Measurements from ENCODE around the gene GFRAL. TPM values are rescaled to one million over a fixed set of nuclear protein-coding genes. Genes with fewer than 3 reads are reported as not detected.
"Not testable (repeated sequence)": the region's sequence is repeated elsewhere in the genome, so short reads cannot be mapped to it uniquely, and the experiment has no call there.

GFRAL gene
- total RNA-seq, 1 donor: not detected

DNA sequence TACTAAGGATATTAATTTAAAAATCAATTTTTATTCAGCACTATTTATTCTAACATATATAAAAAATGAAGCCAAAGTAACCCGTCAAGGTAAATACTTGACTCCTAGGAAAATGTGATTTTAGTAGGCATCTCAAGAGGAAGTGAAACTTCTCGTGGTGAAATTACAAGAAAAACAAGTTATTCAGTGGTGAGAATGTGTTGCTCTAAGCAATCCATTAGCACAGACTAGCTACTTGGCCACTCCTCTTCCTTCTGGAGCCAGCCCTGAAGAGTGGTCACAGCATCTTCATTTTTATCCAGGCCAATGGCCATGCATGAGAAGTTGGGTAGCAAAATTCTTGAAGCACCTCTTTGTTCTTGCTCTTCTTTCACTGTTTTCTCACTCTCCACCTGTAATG, 40.4 kb upstream of the GFRAL start:
- TF ChIP-seq CTCF (IDR thresholded peaks at IDR 0.05; ENCODE audit: extremely low read depth, low read depth, low read length): no peak
- Histone ChIP-seq H3K9me3 (ENCODE audit: low read depth, low read length) (no peaks in the 10 kb centered on the region), H3K27ac (ENCODE audit: low read depth, low read length) (no peak overlapping the region), H4K20me1 (ENCODE audit: insufficient read depth, low read length) (no peaks in the 10 kb centered on the region), H3K79me2 (ENCODE audit: insufficient read depth, low read length) (no peaks in the 10 kb centered on the region), H3K4me3 (ENCODE audit: insufficient read depth, low read length) (no peak overlapping the region), H3K27me3 (ENCODE audit: insufficient read depth, low read length) (no peaks in the 10 kb centered on the region), H3K36me3 (ENCODE audit: insufficient read depth, low read length) (no peaks in the 10 kb centered on the region), H3K4me1 (ENCODE audit: insufficient read depth, low read length) (no peaks in the 10 kb centered on the region), H3K4me2 (ENCODE audit: insufficient read depth, low read length) (no peak overlapping the region), H2AFZ (ENCODE audit: low read length) (no peak overlapping the region)
- DNase-seq (ENCODE audit: insufficient read length, low spot score, missing footprints): no peak

GRCh38 chr6:55290736-55291135, 36.5 kb upstream of the GFRAL start:
- H3K79me2 ChIP-seq (ENCODE audit: insufficient read depth, low read length): no peaks in the 10 kb centered on the region
- no peaks in the 10 kb centered on the region for H3K36me3 ChIP-seq (ENCODE audit: insufficient read depth, low read length)
- H3K4me2 ChIP-seq (ENCODE audit: insufficient read depth, low read length): no peak overlapping the region
- DNase-seq (ENCODE audit: insufficient read length, low spot score, missing footprints): no peak
- TF ChIP-seq CTCF (IDR thresholded peaks at IDR 0.05; ENCODE audit: extremely low read depth, low read depth, low read length): no peak
- no peak overlapping the region for H2AFZ ChIP-seq (ENCODE audit: low read length)
- no peak overlapping the region for H3K4me3 ChIP-seq (ENCODE audit: insufficient read depth, low read length)
- H3K4me1 ChIP-seq (ENCODE audit: insufficient read depth, low read length): no peaks in the 10 kb centered on the region
- no peaks in the 10 kb centered on the region for H3K9me3 ChIP-seq (ENCODE audit: low read depth, low read length)
- H3K27ac ChIP-seq (ENCODE audit: low read depth, low read length): no peak overlapping the region
- H4K20me1 ChIP-seq (ENCODE audit: insufficient read depth, low read length): no peaks in the 10 kb centered on the region
- H3K27me3 ChIP-seq (ENCODE audit: insufficient read depth, low read length): no peaks in the 10 kb centered on the region

- DNase-seq (ENCODE audit: insufficient read length, low spot score, missing footprints): no peak
- peak; percentile 47 for TF ChIP-seq CTCF (IDR thresholded peaks at IDR 0.05; ENCODE audit: extremely low read depth, low read depth, low read length)
Measured at GRCh38 chr6:55293116-55293515, 34.2 kb upstream of the GFRAL start.

GRCh38 chr6:55297214-55297613, 30.1 kb upstream of the GFRAL start:
- not testable (repeated sequence) for H3K79me2 ChIP-seq (ENCODE audit: insufficient read depth, low read length); H3K4me3 ChIP-seq (ENCODE audit: insufficient read depth, low read length); DNase-seq (ENCODE audit: insufficient read length, low spot score, missing footprints); H3K27me3 ChIP-seq (ENCODE audit: insufficient read depth, low read length); H3K9me3 ChIP-seq (ENCODE audit: low read depth, low read length); H2AFZ ChIP-seq (ENCODE audit: low read length); H3K36me3 ChIP-seq (ENCODE audit: insufficient read depth, low read length); H4K20me1 ChIP-seq (ENCODE audit: insufficient read depth, low read length); H3K4me2 ChIP-seq (ENCODE audit: insufficient read depth, low read length); H3K4me1 ChIP-seq (ENCODE audit: insufficient read depth, low read length); H3K27ac ChIP-seq (ENCODE audit: low read depth, low read length)

More at GRCh38 chr6:55293116-55293515, 34.2 kb upstream of the GFRAL start:
- Histone ChIP-seq H4K20me1 (ENCODE audit: insufficient read depth, low read length) (no peaks in the 10 kb centered on the region), H3K4me2 (ENCODE audit: insufficient read depth, low read length) (no peak overlapping the region), H2AFZ (ENCODE audit: low read length) (no peak overlapping the region), H3K9me3 (ENCODE audit: low read depth, low read length) (no peaks in the 10 kb centered on the region), H3K27ac (ENCODE audit: low read depth, low read length) (no peak overlapping the region), H3K36me3 (ENCODE audit: insufficient read depth, low read length) (no peaks in the 10 kb centered on the region), H3K79me2 (ENCODE audit: insufficient read depth, low read length) (no peaks in the 10 kb centered on the region), H3K27me3 (ENCODE audit: insufficient read depth, low read length) (no peaks in the 10 kb centered on the region), H3K4me3 (ENCODE audit: insufficient read depth, low read length) (no peak overlapping the region), H3K4me1 (ENCODE audit: insufficient read depth, low read length) (no peaks in the 10 kb centered on the region)
